ENCODE measurements around the gene GOLGA6L1.
"Not testable (repeated sequence)": the region's sequence is repeated elsewhere in the genome, so short reads cannot be mapped to it uniquely, and the experiment has no call there.

Gene GOLGA6L1

GRCh38 chr15:23136722-23137121 lies at the start of gene GOLGA6L1:
TSS of gene GOLGA6L1 (minus strand) at chr15:23136822. CDS start at chr15:23136731, 91 bp downstream.
- DNase-seq (ENCODE audit: low read depth) = not testable (repeated sequence)

GRCh38 chr15:23181201-23181600 lies 44.6 kb upstream of the GOLGA6L1 start:
- not testable (repeated sequence) for DNase-seq (ENCODE audit: low read depth)

- not testable (repeated sequence) for DNase-seq (ENCODE audit: low read depth)
Measured at GRCh38 chr15:23180547-23180927, 43.9 kb upstream of the GOLGA6L1 start.

- not testable (repeated sequence) for DNase-seq (ENCODE audit: low read depth)
Measured at GRCh38 chr15:23179768-23180546, 43.3 kb upstream of the GOLGA6L1 start.

- DNase-seq (ENCODE audit: low read depth) = not testable (repeated sequence)
Measured at GRCh38 chr15:23176683-23177082, 40.1 kb upstream of the GOLGA6L1 start.

GRCh38 chr15:23175606-23176005 lies 39.0 kb upstream of the GOLGA6L1 start:
- DNase-seq (ENCODE audit: low read depth) = not testable (repeated sequence)

GRCh38 chr15:23174609-23175140 lies 38.1 kb upstream of the GOLGA6L1 start:
- DNase-seq (ENCODE audit: low read depth) = not testable (repeated sequence)

- DNase-seq (ENCODE audit: low read depth) = not testable (repeated sequence)
Measured at GRCh38 chr15:23132787-23133186, 3.8 kb downstream of the GOLGA6L1 start.

- DNase-seq (ENCODE audit: low read depth) = no peak
Measured at GRCh38 chr15:23118208-23118607, 18.4 kb downstream of the GOLGA6L1 start.

GRCh38 chr15:23095796-23096195 lies 40.8 kb downstream of the GOLGA6L1 start:
- DNase-seq (ENCODE audit: low read depth) = no peak

- DNase-seq (ENCODE audit: low read depth) = no peak
Measured at GRCh38 chr15:23083115-23083514, 53.5 kb downstream of the GOLGA6L1 start.

- not testable (repeated sequence) for DNase-seq (ENCODE audit: low read depth)
Measured at GRCh38 chr15:23081996-23082737, 54.5 kb downstream of the GOLGA6L1 start.

GRCh38 chr15:23081271-23081670 lies 55.4 kb downstream of the GOLGA6L1 start:
- DNase-seq (ENCODE audit: low read depth) = no peak

- no peak for DNase-seq (ENCODE audit: low read depth)
Measured at GRCh38 chr15:23079766-23080165, 56.9 kb downstream of the GOLGA6L1 start.
